ENCODE data around the gene HOXD1.

The HOXD1 gene

GRCh38 chr2:176184749-176185148, 3.7 kb upstream of the HOXD1 start:
- no peak for DNase-seq (ENCODE audit: low read depth)

- DNase-seq (ENCODE audit: low read depth): no peak
Observed at GRCh38 chr2:176186024-176186423, 2.4 kb upstream of the HOXD1 start.

GRCh38 chr2:176187200-176187898, 1.1 kb upstream of the HOXD1 start:
- DNase-seq (ENCODE audit: low read depth): no peak

GRCh38 chr2:176188774-176189680, 559 bp downstream of the HOXD1 start:
- DNase-seq (ENCODE audit: low read depth): no peak

- DNase-seq (ENCODE audit: low read depth): no peak
Observed at GRCh38 chr2:176189681-176190641, 1.5 kb downstream of the HOXD1 start.

GRCh38 chr2:176192351-176192750, 3.9 kb downstream of the HOXD1 start:
- DNase-seq (ENCODE audit: low read depth): no peak

GRCh38 chr2:176193048-176193447, 4.6 kb downstream of the HOXD1 start:
- no peak for DNase-seq (ENCODE audit: low read depth)

- DNase-seq (ENCODE audit: low read depth): no peak
Observed at GRCh38 chr2:176199902-176200301, 11.4 kb downstream of the HOXD1 start.

GRCh38 chr2:176200971-176201370, 12.5 kb downstream of the HOXD1 start:
- no peak for DNase-seq (ENCODE audit: low read depth)

- DNase-seq (ENCODE audit: low read depth): no peak
Observed at GRCh38 chr2:176202491-176202890, 14.0 kb downstream of the HOXD1 start.

GRCh38 chr2:176205126-176205525, 16.7 kb downstream of the HOXD1 start:
- no peak for DNase-seq (ENCODE audit: low read depth)

GRCh38 chr2:176206136-176206535, 17.7 kb downstream of the HOXD1 start:
- DNase-seq (ENCODE audit: low read depth): no peak

- no peak for DNase-seq (ENCODE audit: low read depth)
Observed at GRCh38 chr2:176206682-176207081, 18.2 kb downstream of the HOXD1 start.

GRCh38 chr2:176211110-176211509, 22.6 kb downstream of the HOXD1 start:
- no peak for DNase-seq (ENCODE audit: low read depth)

GRCh38 chr2:176212276-176212675, 23.8 kb downstream of the HOXD1 start:
- no peak for DNase-seq (ENCODE audit: low read depth)

GRCh38 chr2:176213406-176213805, 24.9 kb downstream of the HOXD1 start:
- DNase-seq (ENCODE audit: low read depth): no peak

- DNase-seq (ENCODE audit: low read depth): no peak
Observed at GRCh38 chr2:176227874-176228273, 39.4 kb downstream of the HOXD1 start.

GRCh38 chr2:176234156-176234555, 45.7 kb downstream of the HOXD1 start:
- DNase-seq (ENCODE audit: low read depth): no peak

GRCh38 chr2:176234940-176235339, 46.5 kb downstream of the HOXD1 start:
- DNase-seq (ENCODE audit: low read depth): no peak

- DNase-seq (ENCODE audit: low read depth): no peak
Observed at GRCh38 chr2:176237456-176237855, 49.0 kb downstream of the HOXD1 start.

GRCh38 chr2:176239031-176239430, 50.6 kb downstream of the HOXD1 start:
- DNase-seq (ENCODE audit: low read depth): no peak

- peak; percentile 11 for DNase-seq (ENCODE audit: low read depth)
Observed at GRCh38 chr2:176240301-176240700, 51.8 kb downstream of the HOXD1 start.

Measured in CMK (cell line).